ENCODE results near the gene RABL6. TPM values are rescaled to one million over a fixed set of nuclear protein-coding genes. Genes with fewer than 3 reads are reported as not detected.

RABL6 gene
- total RNA-seq, 2 experiments from 2014 or later: 113 to 133 TPM

DNA sequence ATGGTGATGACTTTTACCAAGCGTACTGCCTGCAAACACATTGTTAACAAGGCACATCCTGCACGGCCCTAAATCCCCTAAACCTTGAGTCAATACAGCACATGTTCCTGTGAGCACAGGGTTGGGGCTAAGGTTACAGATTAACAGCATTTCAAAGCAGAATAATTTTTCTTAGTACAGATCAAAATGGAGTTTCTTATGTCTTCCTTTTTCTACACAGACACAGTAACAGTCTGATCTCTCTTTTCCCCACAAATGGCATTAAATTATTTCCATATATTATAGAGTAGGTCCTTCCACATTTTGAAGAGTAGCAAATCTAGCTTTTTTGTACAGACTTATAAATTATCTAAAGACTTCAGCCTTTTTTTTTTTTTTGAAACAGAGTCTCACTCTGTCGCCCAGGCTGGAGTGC, 18.2 kb upstream of the RABL6 start:
- Histone ChIP-seq H3K79me2 (ENCODE audit: insufficient read depth, low read depth, low read length) (no peaks in the 10 kb centered on the region), H2AFZ (ENCODE audit: low read length) (no peak overlapping the region), H3K36me3 (ENCODE audit: insufficient read depth, low read length) (no peaks in the 10 kb centered on the region), H4K20me1 (ENCODE audit: insufficient read depth, low read length) (no peaks in the 10 kb centered on the region), H3K4me3 (ENCODE audit: low read depth, low read length, poor library complexity, severe bottlenecking) (no peak overlapping the region), H3K4me1 (ENCODE audit: insufficient read depth, low read length, poor library complexity, severe bottlenecking) (peaks cover 20% of the 10 kb centered on the region), H3K27ac (ENCODE audit: low read depth, low read length, poor library complexity, severe bottlenecking) (no peak overlapping the region), H3K4me2 (ENCODE audit: low read length) (no peak overlapping the region), H3K9me3 (ENCODE audit: low read length) (no peaks in the 10 kb centered on the region), H3K9me2 (ENCODE audit: insufficient read depth, low read length) (no peaks in the 10 kb centered on the region)
- ChIA-PET POLR2A (no interaction called here), CTCF (ENCODE audit: unreplicated experiment) (interaction anchor here (0.5 kb wide), 1 partner anchor 154 kb away, joined by 3 read pairs; no protein-coding TSS in a partner anchor)
- no TSS peak for BruUV-seq (replicated peaks)
- DNase-seq (ENCODE audit: low spot score): no peak
- no peak for TF ChIP-seq EZH2phosphoT487 (IDR thresholded peaks at IDR 0.05; ENCODE audit: borderline replicate concordance, low read depth, low read length)
- TF ChIP-seq, protein P1, sequence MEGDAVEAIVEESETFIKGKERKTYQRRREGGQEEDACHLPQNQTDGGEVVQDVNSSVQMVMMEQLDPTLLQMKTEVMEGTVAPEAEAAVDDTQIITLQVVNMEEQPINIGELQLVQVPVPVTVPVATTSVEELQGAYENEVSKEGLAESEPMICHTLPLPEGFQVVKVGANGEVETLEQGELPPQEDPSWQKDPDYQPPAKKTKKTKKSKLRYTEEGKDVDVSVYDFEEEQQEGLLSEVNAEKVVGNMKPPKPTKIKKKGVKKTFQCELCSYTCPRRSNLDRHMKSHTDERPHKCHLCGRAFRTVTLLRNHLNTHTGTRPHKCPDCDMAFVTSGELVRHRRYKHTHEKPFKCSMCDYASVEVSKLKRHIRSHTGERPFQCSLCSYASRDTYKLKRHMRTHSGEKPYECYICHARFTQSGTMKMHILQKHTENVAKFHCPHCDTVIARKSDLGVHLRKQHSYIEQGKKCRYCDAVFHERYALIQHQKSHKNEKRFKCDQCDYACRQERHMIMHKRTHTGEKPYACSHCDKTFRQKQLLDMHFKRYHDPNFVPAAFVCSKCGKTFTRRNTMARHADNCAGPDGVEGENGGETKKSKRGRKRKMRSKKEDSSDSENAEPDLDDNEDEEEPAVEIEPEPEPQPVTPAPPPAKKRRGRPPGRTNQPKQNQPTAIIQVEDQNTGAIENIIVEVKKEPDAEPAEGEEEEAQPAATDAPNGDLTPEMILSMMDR (conservative IDR thresholded peaks at IDR 0.05; ENCODE audit: low read length): no peak
- intact Hi-C loops (cut with micrococcal nuclease; ENCODE audit: unreplicated experiment): loop anchor here (5.0 kb wide), 1 partner anchor 98 kb away; the partner anchor contains the start of gene TRAF2

GRCh38 chr9:136790640-136791515, 16.9 kb upstream of the RABL6 start, which contains the start of gene TMEM141:
TSS of gene TMEM141 (plus strand) at chr9:136791344. CDS start at chr9:136791371, 27 bp downstream.
- H3K9me2 ChIP-seq (ENCODE audit: insufficient read depth, low read length): no peaks in the 10 kb centered on the region
- H3K4me2 ChIP-seq (ENCODE audit: low read length): peak within 1 kb of the TSS; percentile 71
- no peaks in the 10 kb centered on the region for H3K79me2 ChIP-seq (ENCODE audit: insufficient read depth, low read depth, low read length)
- H3K36me3 ChIP-seq (ENCODE audit: insufficient read depth, low read length): no peaks in the 10 kb centered on the region
- H3K4me1 ChIP-seq (ENCODE audit: insufficient read depth, low read length, poor library complexity, severe bottlenecking): peaks cover 26% of the 10 kb centered on the region
- peak within 1 kb of the TSS; percentile 70 for H3K27ac ChIP-seq (ENCODE audit: low read depth, low read length, poor library complexity, severe bottlenecking)
- DNase-seq (ENCODE audit: low spot score): peak; percentile 99
- POLR2A ChIA-PET: interaction anchor here (0.6 to 1.0 kb wide), 3 partner anchors 18 to 157 kb away, joined by 3 to 4 read pairs (median 4); no protein-coding TSS in a partner anchor
- peak within 1 kb of the TSS; percentile 72 for H3K4me3 ChIP-seq (ENCODE audit: low read depth, low read length, poor library complexity, severe bottlenecking)
- peak within 1 kb of the TSS; percentile 35; the same call in 1 of the 2 replicates for H2AFZ ChIP-seq (ENCODE audit: low read length)
- no peak for TF ChIP-seq EZH2phosphoT487 (IDR thresholded peaks at IDR 0.05; ENCODE audit: borderline replicate concordance, low read depth, low read length)
- TF ChIP-seq, protein P1 (conservative IDR thresholded peaks at IDR 0.05; ENCODE audit: low read length): no peak
- H4K20me1 ChIP-seq (ENCODE audit: insufficient read depth, low read length): no peaks in the 10 kb centered on the region
- no peaks in the 10 kb centered on the region for H3K9me3 ChIP-seq (ENCODE audit: low read length)
- intact Hi-C loops (cut with micrococcal nuclease; ENCODE audit: unreplicated experiment): loop anchor here (1.0 to 2.0 kb wide), 4 partner anchors 16 to 238 kb away; partner anchors contain the start of genes ABCA2, FBXW5 and RABL6
- CTCF ChIA-PET (ENCODE audit: unreplicated experiment): interaction anchor here (0.5 to 0.8 kb wide), 2 partner anchors 24 to 239 kb away, joined by 3 read pairs; no protein-coding TSS in a partner anchor
- BruUV-seq (replicated peaks): no TSS peak
